Astrocyte (in vitro differentiated cells and primary cell): Measurements from ENCODE around the gene C1orf210. TPM values are rescaled to one million over a fixed set of nuclear protein-coding genes. Genes with fewer than 3 reads are reported as not detected.

Source experiments
- DNase-seq: peaks from one replicate; pipeline ENCODE4 v3.0.0-alpha.2; 2010; ENCODE audit warnings: low read depth
- FAIRE-seq: peaks from 2 replicates; lab custom pipeline; 2011; peaks lifted over from hg19 to GRCh38; lab: Jason Lieb, UNC
- H2AFZ ChIP-seq: 2 replicates; pipeline ENCODE4 v1.6.0; 2012; ENCODE audit warnings: low read depth, low read length, inconsistent platforms
- H3K27ac ChIP-seq: 2 replicates; pipeline ENCODE4 v1.5.1; 2011; ENCODE audit warnings: low read depth, low read length, inconsistent platforms
- H3K27me3 ChIP-seq: 2 replicates; pipeline ENCODE4 v1.6.0; 2011; ENCODE audit warnings: low read length, inconsistent platforms; ENCODE audit not compliant: insufficient read depth
- H3K36me3 ChIP-seq: 2 replicates; pipeline ENCODE4 v1.5.1; 2011; ENCODE audit warnings: low read length, inconsistent platforms; ENCODE audit not compliant: insufficient read depth
- H3K4me1 ChIP-seq: 2 replicates; pipeline ENCODE4 v1.5.1; 2011; ENCODE audit warnings: low read length, inconsistent platforms; ENCODE audit not compliant: insufficient read depth
- H3K4me2 ChIP-seq: 2 replicates; pipeline ENCODE4 v1.6.0; 2012; ENCODE audit warnings: low read length, inconsistent platforms
- H3K4me3 ChIP-seq: 2 replicates; pipeline ENCODE4 v1.5.1; 2011; ENCODE audit warnings: low read depth, mild to moderate bottlenecking, low read length, inconsistent platforms; ENCODE audit not compliant: insufficient read depth
- H3K79me2 ChIP-seq: 2 replicates; pipeline ENCODE4 v1.6.0; 2012; ENCODE audit warnings: mild to moderate bottlenecking, low read length, inconsistent platforms; ENCODE audit not compliant: insufficient read depth
- H3K9ac ChIP-seq: 2 replicates; pipeline ENCODE4 v1.6.0; 2012; ENCODE audit warnings: mild to moderate bottlenecking, low read length, inconsistent platforms
- H3K9me3 ChIP-seq: 2 replicates; pipeline ENCODE4 v1.5.1; 2012; ENCODE audit warnings: low read depth, mild to moderate bottlenecking, low read length, inconsistent platforms; ENCODE audit not compliant: insufficient read depth
- H4K20me1 ChIP-seq: 2 replicates; pipeline ENCODE4 v1.6.0; 2012; ENCODE audit warnings: low read length, inconsistent platforms; ENCODE audit not compliant: insufficient read depth
- H3K27ac Mint-ChIP-seq: one replicate; pipeline ENCODE4 v1.8.0; 2021; ENCODE audit warnings: mild to moderate bottlenecking, mixed read lengths; ENCODE audit not compliant: unreplicated experiment
- H3K27me3 Mint-ChIP-seq: one replicate; pipeline ENCODE4 v1.8.0; 2021; ENCODE audit warnings: low read depth, mixed read lengths; ENCODE audit not compliant: unreplicated experiment
- H3K36me3 Mint-ChIP-seq: one replicate; pipeline ENCODE4 v1.8.0; 2021; ENCODE audit warnings: low read depth, mixed read lengths; ENCODE audit not compliant: unreplicated experiment
- H3K4me1 Mint-ChIP-seq: one replicate; pipeline ENCODE4 v1.8.0; 2021; ENCODE audit warnings: low read depth, mixed read lengths; ENCODE audit not compliant: unreplicated experiment
- H3K4me3 Mint-ChIP-seq: one replicate; pipeline ENCODE4 v1.8.0; 2021; ENCODE audit warnings: mild to moderate bottlenecking, moderate library complexity, mixed read lengths; ENCODE audit not compliant: unreplicated experiment
- H3K9me3 Mint-ChIP-seq: one replicate; pipeline ENCODE4 v1.8.0; 2021; ENCODE audit warnings: mild to moderate bottlenecking, mixed read lengths; ENCODE audit not compliant: unreplicated experiment
- CTCF ChIP-seq: IDR thresholded peaks from 2 replicates; pipeline ENCODE4 v1.5.1; 2011; ENCODE audit warnings: low read depth, mild to moderate bottlenecking, inconsistent platforms, low read length, moderate library complexity; ENCODE audit not compliant: insufficient read depth
- EZH2 ChIP-seq: IDR thresholded peaks from 2 replicates; pipeline ENCODE4 v1.6.1; 2012; ENCODE audit warnings: mild to moderate bottlenecking, low read length, inconsistent platforms; ENCODE audit not compliant: insufficient read depth
- total RNA-seq: library from RNA; stranded (reverse); gene quantifications from 2 replicates; pipeline ENCODE4 v1.2.1, GENCODE V29; 2021

The C1orf210 gene
- total RNA-seq, 1 donor from 2014 or later: 0.84 TPM

GRCh38 chr1:43271186-43272118 lies 13.9 kb downstream of the C1orf210 start:
- peak overlapping the region; percentile 71 for H3K4me2 ChIP-seq
- no peak overlapping the region for H3K9ac ChIP-seq
- H3K9me3 ChIP-seq: no peaks in the 10 kb centered on the region
- no peaks in the 10 kb centered on the region for H4K20me1 ChIP-seq
- Mint-ChIP-seq H3K4me1 (peaks cover 4% of the 10 kb centered on the region), H3K27ac (no peak overlapping the region), H3K36me3 (no peaks in the 10 kb centered on the region), H3K27me3 (peaks cover 10% of the 10 kb centered on the region), H3K9me3 (peaks cover 3% of the 10 kb centered on the region), H3K4me3 (peak overlapping the region; percentile 54)
- H3K36me3 ChIP-seq: no peaks in the 10 kb centered on the region
- H3K27me3 ChIP-seq: peaks cover 5% of the 10 kb centered on the region
- no peak for TF ChIP-seq EZH2
- TF ChIP-seq CTCF: no peak
- peaks cover 7% of the 10 kb centered on the region for H3K4me1 ChIP-seq
- H2AFZ ChIP-seq: peak overlapping the region; percentile 34
- peak; percentile 18 for DNase-seq
- H3K27ac ChIP-seq: no peak overlapping the region
- no peak for FAIRE-seq
- no peaks in the 10 kb centered on the region for H3K79me2 ChIP-seq
- no peak overlapping the region for H3K4me3 ChIP-seq

- Histone ChIP-seq H3K36me3 (no peaks in the 10 kb centered on the region), H3K4me2 (peak overlapping the region; percentile 71), H3K79me2 (no peaks in the 10 kb centered on the region), H3K4me1 (peaks cover 7% of the 10 kb centered on the region), H3K27me3 (peaks cover 2% of the 10 kb centered on the region), H4K20me1 (no peaks in the 10 kb centered on the region), H3K9ac (no peak overlapping the region), H2AFZ (peak overlapping the region; percentile 34), H3K4me3 (peak overlapping the region; percentile 5), H3K27ac (no peak overlapping the region), H3K9me3 (no peaks in the 10 kb centered on the region)
- no peak overlapping the region for H3K27ac Mint-ChIP-seq
- TF ChIP-seq EZH2: no peak
- peaks cover 7% of the 10 kb centered on the region for H3K27me3 Mint-ChIP-seq
- no peak for DNase-seq
- FAIRE-seq: no peak
- peaks cover 4% of the 10 kb centered on the region for H3K36me3 Mint-ChIP-seq
- H3K4me1 Mint-ChIP-seq: peaks cover 4% of the 10 kb centered on the region
- peak overlapping the region; percentile 64 for H3K4me3 Mint-ChIP-seq
- peaks cover 7% of the 10 kb centered on the region for H3K9me3 Mint-ChIP-seq
These were observed 14.8 kb downstream of the C1orf210 start for GRCh38 chr1:43270421-43271095.

GRCh38 chr1:43269627-43270375 lies 15.6 kb downstream of the C1orf210 start, which contains the start of gene TMEM125:
Gene TMEM125, plus strand, starts transcription at chr1:43269983. Its CDS starts 2,740 bp downstream, at chr1:43272723.
- H3K27me3 Mint-ChIP-seq: peaks cover 7% of the 10 kb centered on the region
- H3K9ac ChIP-seq: no peak within 1 kb of the TSS
- H3K79me2 ChIP-seq: no peaks in the 10 kb centered on the region
- H3K9me3 ChIP-seq: no peaks in the 10 kb centered on the region
- H3K27me3 ChIP-seq: peaks cover 2% of the 10 kb centered on the region
- no peak for FAIRE-seq
- peaks cover 7% of the 10 kb centered on the region for H3K9me3 Mint-ChIP-seq
- H3K4me3 Mint-ChIP-seq: peak within 1 kb of the TSS; percentile 64
- peaks cover 7% of the 10 kb centered on the region for H3K4me1 ChIP-seq
- TF ChIP-seq CTCF (no peak), EZH2 (no peak)
- H2AFZ ChIP-seq: peak within 1 kb of the TSS; percentile 34
- H3K36me3 ChIP-seq: no peaks in the 10 kb centered on the region
- no peak for DNase-seq
- no peak within 1 kb of the TSS for H3K27ac ChIP-seq
- no peaks in the 10 kb centered on the region for H4K20me1 ChIP-seq
- H3K4me1 Mint-ChIP-seq: peaks cover 4% of the 10 kb centered on the region
- H3K36me3 Mint-ChIP-seq: peaks cover 4% of the 10 kb centered on the region
- peak within 1 kb of the TSS; percentile 6 for H3K27ac Mint-ChIP-seq
- H3K4me3 ChIP-seq: peak within 1 kb of the TSS; percentile 5
- H3K4me2 ChIP-seq: peak within 1 kb of the TSS; percentile 71
